GM12891 (cell line): ENCODE measurements around the gene EFNA4.

ENCODE experiments used
- POLR2A ChIP-seq: IDR thresholded peaks from 2 replicates; pipeline ENCODE4 v1.6.1; 2011; ENCODE audit warnings: low read depth, low read length, control low read depth
- POLR2AphosphoS5 ChIP-seq: IDR thresholded peaks from 2 replicates; pipeline ENCODE4 v1.6.1; 2011; ENCODE audit warnings: low read depth, low read length, control low read depth
- POU2F2 ChIP-seq: IDR thresholded peaks from 2 replicates; pipeline ENCODE4 v1.6.1; 2011; ENCODE audit warnings: low read depth, mild to moderate bottlenecking, control low read depth, low read length, moderate library complexity
- SPI1 ChIP-seq: IDR thresholded peaks from 2 replicates; pipeline ENCODE4 v1.6.1; 2011; ENCODE audit warnings: low read depth, low read length, control low read depth
- TAF1 ChIP-seq: IDR thresholded peaks from 2 replicates; pipeline ENCODE4 v1.6.1; 2011; ENCODE audit warnings: low read depth, low read length, control low read depth

- TF ChIP-seq POLR2A (no peak), POLR2AphosphoS5 (no peak), TAF1 (no peak), SPI1 (no peak), POU2F2 (no peak)
Observed at GRCh38 chr1:155050560-155051341, 12.8 kb upstream of the EFNA4 start, which contains the start of gene ADAM15.
